SKM-1 (cell line): Measurements from ENCODE around the gene TFEB.

Experiments used
- DNase-seq: peaks from one replicate; lab custom pipeline; 2025; ENCODE audit not compliant: unreplicated experiment; lab: John Stamatoyannopoulos, UW

TFEB gene

DNA sequence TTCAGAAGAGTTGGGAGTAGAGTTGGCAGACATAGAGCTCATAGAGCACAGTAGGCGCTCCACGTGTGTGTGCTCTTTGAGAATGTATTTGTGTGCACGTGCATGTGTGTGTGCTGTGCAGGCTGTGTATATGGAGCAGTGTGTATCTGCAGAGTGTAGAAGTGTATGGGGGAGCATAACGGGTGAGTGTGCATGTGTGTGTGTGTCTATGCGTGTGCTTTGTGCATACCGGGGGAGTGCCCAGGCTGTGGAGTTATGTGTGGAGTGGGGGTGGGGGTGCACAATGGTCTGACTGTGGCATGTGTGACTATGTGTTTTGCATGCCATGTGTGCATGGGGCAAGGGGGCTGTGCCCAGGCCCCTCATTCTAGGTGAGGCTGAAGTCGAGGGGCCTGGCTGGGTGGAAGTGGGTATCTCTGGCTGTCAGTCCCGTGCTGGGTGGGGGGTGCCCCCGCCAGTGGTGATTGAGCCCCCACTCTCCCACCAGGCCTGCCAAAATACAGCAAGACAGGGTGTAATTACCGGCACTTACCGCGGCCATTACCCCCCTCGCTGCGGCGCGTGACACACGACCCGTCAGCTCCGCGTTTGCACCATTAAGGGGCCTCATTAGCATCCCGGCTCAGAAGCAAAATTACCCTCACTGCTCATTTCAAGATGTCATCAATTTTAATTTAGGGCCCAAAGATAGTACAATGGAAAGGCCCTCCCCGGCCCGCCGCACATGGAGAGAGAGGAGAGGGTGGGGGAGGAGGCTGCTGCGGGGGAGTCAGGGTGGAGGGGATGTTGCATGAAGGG lies 58.1 kb downstream of the TFEB start:
- DNase-seq, result no peak

DNA sequence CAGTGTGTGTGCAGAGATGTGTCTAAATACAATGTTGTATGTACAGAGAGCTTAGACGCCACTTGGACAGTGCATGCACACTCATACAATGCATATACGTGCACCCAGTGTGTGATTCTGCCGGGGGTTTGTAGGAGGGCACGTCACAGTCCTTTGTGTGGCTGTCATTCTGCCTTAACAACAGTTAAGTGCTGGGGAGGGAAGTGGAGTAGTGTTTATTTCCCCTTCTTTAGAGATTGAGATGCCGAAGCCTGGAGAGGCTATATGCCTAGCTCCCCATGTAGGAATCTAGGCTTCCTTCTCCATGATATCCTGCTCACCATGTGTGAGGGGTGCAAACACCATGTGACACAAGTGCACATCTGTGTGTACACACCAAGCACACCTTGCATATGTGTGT lies 59.0 kb downstream of the TFEB start:
- DNase-seq, result no peak

DNA sequence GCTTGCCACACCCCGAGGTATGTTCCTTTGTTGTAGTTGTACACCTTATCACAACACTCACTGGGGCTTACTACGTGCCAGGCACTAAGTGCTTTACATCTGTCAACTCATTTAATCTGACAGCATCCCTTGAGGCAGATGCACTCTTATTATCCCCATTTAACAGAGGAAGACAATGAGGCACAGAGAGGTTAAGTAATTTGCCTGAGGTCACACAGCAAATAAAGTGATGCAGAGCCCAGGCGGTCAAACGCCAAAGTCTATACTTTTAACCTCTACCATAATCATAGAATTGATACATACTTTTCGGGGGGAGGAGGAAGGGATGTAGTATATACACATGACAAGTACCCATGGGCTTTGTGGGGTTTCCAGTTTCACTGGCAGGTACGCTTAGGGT lies 59.4 kb downstream of the TFEB start:
- DNase-seq, result no peak

DNA sequence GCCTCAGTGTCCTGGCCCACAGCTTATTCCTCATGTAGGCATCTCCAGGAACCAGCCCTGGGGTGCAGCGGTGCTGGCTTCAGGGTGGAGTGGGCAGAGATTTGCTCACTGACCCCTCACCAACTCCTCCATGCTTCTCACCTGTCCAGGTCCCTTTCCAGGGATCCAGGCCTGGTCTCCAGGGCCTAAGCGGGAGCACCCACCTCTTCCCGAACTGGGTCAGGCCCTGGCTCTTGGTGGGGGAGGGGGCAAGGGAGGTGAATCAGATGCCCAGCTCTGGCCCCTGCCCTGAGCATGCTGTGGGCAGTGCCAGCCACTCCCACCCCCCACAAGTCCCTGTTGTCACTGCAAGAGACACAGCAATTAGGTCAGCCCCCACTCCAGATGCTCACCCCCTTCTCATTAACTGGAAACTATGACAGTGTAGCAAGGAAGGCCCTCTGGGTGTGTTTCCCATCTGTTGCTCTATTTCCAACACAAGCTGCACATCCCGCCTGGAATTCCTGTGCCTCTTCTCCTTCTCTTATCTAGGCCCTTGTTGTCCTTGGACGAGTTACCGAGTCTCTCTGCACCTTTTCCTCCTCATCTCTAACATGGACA lies 60.1 kb downstream of the TFEB start:
- no peak for DNase-seq

DNA sequence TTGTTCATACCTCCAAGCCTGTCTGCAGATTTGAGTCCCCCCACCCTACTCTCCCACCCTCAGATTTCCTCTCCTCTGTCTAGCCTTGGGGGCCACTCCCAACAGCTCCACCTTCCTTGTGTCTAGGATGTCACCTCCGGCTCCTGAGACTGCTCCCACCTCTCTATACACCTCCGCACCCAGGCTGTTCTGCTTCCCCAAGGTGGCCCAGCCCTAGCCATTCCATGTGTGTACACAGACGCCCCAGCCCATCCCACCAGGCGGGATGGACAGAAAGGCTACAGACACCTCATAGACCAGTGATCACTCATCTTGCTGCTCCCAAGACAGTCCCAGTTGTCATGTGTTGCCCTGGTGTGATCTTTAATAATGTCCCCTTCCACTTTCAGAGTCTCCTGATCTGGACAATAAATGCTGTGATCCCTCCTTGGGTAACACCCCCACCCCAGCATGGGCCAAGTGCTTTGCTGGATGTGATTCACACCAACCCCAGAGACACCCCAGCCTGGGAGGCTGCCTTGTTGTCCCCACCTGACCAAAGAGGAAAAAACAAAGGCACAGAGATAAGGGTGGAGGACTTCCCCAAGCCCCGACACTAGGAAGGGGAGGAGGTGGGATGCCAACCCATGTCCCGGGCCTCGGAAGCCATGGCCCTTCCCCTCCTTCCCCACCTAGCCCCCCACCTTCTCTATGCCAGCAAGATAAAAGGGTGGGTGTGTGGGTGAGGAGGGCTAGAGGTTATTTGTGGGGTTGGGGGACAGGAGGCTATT lies 61.0 kb downstream of the TFEB start:
- no peak for DNase-seq

DNA sequence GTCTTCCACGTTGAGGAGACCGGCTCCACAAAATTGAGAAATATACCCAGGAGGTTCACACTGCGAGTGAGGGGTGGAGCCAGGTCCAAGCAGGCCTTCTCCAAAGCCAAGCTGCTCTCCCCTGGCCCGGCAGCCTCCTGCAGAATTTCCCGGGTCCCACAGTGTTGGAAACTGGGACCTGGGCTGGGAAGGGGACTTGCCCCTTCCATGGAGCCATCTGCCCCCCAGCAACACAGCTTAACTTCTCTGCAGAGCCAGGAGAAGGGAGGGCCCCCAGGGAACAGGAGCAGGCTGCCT lies 61.8 kb downstream of the TFEB start:
- no peak for DNase-seq

DNA sequence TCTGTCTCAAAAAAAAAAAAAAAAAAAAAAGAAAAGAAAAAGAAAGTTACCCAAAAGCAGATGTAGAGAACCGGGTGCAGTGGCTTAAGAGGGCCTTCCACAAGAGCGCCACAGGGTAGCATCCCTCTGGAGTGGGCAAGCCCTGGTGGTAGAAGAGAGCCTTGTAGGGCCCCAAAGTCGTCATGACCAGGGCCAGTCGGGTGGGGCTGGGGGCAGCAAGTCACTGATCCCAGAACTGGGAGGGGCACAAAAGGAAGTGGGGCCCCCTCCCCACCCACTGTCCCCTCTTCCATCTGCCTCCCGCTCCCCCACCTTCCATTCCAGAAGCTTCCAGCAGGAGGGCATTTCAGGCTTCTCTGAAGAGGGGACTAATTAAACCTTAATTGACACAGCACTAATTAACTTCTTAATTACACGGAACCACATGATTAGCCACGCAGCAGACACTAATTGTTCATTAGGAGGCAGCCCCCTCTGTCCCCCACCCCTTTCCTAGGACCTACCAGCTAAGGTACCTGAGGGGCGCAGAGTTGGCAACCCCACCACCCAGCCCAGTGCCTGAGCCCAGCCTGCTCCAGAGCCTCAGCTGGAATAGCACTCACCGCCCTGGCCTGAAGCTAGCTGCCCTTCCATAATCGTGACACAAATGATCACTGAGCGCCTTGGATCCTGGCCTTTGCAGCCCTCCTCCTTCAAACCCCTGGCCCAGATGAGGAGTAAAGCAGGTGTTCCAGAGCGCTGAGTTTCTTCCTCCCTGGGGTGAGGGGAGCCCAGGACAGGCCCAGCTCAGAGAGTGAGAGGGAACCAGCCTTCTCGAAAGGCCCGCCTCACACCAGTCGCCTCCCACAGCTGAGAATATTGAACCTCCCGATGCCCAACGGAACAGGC lies 62.3 kb downstream of the TFEB start:
- DNase-seq, result no peak

DNA sequence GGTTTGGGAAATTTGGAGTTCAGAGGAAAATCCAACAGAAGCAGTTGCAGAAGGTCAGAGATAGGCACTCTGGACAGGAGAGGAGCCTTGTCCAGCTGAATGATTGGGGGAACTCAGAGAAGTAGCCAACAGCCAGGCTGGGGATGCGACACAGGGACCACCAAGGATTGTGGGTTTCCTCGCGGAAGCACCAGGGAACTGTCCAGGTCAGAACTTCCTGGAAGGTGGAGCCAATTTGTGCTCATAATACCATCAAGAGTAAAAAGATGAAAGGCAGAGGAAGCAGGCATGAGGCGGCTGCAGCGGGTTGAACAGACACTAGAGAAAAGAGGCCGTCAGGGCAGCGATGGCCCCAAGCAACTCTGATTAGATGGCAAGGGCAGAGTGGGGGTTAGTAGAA lies 63.4 kb downstream of the TFEB start:
- DNase-seq, result no peak

DNA sequence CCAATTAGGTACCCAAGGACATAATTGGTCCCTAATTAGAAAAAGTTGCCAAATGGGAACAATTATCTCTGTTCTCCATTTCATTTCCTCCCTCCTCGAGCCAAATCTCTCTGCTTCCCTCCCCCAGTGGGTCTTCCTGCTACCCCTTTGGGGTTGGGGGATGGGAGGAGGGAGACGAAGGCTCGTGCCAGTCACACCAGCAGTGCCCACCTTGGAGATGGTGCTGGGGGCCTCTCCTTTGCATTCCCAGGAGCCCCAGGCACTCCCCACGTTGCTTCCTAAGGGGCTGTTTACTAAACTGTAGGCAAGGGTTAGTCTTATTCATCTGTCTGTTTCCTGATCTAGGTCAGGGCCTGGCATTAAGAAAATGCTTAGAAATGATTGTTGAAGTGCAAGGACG lies 64.0 kb downstream of the TFEB start:
- DNase-seq, result no peak

DNA sequence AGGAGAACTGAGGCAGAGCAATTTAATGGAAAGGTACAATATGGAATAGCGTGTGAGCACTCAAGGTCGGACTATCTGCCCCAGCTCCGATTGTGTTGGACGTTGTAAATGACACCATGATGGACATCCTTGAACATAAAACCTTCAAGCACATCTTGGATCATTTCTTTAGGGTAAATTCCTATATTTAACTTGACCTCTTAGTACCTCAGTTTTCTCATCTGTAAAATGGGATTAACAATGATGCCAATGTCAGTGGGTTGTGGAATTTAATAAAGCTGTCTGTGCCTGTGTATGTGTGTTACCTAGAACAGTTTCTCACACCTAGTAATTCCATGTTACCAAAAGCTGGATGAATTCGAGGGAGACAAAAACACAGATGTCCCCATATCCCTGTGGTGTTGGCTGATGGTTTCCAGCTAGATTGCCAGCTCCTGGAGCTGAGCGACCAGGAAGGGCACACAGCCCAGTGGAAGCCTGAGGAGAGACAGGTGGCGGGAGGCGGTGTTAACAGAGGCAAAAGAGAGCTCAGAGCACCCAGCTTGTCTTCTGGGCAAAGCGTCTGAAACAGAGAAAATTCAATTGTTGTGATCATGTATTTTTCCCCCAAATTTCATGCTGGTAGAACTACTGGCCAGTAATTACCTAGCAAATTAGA lies 64.6 kb downstream of the TFEB start:
- DNase-seq, result no peak

DNA sequence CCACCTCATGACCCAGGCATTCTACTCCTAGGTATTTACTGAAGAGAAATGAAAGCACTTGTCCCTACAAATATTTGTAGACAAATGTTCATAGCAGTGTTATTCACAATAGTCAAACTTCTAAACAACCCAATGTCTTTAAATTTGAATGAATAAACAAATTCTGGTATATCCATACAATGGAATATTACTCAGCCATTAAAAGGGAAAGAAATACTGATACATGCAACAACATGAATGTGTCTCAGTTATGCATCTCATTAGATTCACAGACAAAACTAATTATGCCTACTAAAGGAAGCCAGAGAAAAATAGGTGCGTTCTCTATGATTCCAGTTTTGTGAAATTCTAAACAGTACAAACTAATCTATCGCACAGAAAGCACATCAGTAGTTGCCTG lies 66.4 kb downstream of the TFEB start:
- DNase-seq, result no peak

DNA sequence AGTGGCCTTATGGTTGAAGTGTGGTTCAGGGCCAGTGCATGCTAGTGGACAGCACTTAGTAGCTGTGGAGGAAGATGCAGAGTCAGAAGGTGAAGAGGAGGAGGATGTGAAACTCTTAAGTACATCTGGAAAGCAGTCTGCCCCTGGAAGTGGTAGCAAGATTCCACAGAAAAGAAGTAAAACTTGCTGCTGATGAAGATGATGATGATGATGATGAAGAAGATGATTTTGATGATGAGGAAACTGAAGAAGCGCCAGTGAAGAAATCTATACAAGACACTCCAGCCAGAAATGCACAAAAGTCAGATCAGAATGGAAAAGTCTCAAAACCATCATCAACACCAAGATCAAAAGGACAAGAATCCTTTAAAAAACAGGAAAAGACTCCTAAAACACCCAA lies 68.2 kb downstream of the TFEB start:
- DNase-seq, result no peak

DNA sequence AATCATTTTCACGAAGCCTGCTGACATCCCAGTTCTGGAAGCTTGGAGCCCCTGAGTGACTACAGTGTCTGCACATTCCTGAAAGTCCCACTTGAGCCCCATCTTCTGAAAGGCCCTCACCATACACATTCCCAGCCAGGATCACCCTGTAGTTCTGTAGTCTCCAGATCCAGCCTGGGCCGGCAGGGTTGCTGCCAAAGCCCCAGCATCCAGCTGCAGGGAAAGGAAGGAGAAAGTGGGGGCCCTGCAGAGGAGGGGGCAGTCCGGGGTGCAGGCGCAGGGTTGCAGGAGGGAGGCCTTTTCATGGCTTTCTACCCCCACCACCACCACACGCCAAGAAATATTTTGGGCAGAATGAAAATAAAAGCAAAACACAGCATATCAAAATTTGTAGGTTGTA lies 71.1 kb downstream of the TFEB start:
- no peak for DNase-seq

DNA sequence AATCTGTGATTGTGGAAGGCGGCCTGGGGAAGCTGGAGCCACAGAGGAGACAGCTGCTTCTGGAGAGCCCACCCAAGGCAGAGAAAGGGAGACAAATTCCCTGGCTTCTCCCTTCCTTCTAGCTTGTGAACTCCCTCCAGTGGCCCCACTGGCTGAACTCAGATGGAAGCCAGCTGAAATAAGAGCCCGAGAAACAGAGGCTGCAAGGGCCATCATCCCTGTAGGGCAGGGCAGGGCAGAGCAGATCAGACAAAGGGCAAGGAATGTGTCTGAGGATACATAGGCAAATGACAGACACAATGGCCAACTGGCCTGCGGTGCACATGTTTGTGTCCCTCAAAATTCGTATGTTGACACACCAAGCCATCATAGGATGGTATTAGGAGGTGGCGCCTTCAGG lies 71.8 kb downstream of the TFEB start:
- DNase-seq, result no peak

DNA sequence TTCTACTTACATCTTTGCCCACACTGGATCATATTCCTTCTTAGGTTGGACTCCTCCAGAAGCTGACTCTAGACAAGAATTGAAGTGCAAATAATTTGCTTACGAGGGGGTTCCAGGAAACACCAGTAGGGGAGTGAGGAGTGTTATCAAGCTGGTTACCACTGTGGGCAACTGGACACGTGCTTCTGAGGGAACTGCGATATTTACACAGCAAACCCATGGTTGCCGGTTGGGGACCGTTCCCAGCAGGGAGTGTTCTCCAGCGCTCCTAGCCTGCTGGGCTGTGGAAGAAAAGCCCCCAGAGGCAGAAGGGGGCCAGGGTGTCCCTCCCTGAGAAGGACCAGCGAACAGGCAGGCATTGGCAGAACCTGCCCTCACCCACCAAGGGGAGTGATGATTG lies 75.5 kb downstream of the TFEB start:
- no peak for DNase-seq

DNA sequence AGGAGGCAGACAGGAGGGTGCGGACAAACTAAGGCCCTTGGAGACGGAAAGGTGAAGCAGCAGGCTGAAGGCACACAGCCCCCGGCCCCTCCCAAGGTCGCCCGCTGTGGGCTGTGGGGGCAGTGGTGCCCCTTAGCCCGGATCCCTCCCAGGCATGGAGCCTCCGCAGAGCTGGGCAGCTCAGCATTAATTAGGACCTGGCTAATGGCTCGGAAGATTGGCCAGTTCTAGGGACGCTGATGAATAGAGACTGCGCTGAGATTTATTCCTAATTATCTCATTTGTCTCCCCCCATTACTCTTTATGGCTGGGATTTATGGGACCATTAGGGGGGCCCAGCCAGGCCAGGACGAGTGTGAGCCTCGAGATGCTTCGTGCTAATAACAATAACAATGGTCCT lies 76.8 kb downstream of the TFEB start:
- DNase-seq, result no peak

DNA sequence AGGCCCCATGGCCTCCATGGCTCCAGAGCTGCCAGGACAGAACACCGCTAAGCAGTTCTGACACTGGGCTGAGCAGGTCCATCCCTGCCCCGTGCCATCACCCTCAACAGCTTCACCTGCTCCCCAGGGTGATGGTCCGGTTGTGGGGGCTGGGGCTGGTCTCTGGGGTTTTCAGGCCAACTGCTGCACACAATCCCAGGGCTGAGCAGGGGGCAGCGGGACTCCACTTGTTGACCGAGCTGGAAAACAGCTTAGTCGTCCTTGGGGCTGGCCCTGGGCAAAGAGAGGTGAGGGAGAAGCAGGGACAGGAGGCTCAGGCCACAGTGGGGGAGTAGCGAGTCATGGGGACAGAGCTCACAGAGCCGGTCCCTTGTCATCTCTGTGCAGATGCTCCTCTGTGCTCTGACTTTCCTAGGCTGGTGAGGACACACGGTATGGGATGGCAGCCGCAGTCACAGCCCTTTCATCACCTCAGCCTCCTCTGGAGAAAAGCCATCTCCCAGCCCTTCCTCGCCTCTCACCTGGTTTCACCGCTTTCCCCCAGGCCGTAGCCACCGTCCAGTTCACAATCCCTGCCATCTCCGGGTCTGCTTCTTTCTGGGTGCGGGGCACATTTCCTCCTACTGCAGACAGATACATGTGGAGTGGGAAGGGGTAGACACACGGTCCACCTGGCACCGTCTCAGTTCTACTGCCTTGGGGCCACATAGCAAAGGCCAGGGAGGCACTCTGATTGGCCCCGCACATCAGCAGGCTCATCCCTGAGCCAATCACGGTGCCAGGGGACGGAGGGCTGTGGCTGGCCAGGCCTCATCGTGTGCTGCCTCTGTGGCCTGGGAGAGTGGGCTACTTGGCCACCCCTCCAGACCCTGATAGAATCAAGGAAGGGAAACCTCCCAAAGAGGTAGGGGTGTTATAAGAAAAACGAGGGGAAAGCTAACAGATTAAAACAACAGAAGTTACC lies 78.0 kb downstream of the TFEB start:
- no peak for DNase-seq

DNA sequence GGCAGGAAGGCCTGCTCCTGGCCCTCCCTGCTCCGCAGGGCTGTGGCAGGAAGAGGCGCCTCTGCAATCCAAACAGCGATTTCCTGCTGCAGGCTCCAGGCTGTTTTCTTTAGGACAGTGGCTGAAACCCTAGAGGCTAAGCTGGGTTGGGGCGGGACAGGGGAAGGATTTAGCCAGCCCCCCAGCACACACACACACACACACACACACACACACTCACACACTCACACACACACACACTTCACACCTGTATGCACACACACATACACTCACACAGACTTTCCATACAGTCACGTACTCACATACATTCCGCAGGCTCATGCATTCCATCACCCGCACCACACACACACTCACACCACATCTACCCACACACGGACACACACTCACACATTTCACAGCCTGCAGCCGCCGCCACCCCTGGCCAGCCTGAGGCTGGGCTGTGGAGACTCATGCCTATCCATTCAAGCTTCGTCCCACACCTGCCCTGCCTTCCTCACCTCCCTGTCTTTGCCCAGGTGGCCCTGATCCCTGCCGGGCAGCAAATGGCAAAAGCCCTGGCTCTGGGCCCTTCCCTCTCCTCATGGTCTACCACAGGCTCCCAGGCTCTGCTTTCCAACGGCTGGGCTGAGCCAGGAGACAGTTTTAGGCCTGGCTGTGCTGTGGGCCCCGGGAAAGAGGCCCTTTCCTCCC lies 79.3 kb downstream of the TFEB start:
- no peak for DNase-seq

DNA sequence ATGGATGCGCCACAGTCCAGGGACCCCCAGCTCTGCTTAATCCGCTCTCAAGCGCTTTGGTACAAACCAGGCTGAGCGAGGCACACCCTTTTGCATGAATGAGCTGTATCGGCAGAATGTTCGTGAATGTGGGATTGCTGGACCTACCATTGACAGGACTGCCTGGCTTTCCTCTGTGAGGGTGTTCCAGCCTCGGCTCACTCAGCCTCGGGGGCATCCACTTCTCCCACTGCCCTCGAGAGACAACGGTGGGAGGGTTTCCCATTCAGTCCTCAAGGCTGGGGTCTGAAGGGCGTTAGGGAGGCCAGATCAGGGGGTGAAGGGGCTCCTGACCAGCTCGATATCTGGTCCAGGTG lies 79.8 kb downstream of the TFEB start:
- no peak for DNase-seq
